Kidney tubule cell (primary cell): ENCODE measurements around the gene ESYT2.
A peak's percentile ranks its signal among the peaks of the same experiment; 100 is the strongest.
"Not testable (repeated sequence)": the region's sequence is repeated elsewhere in the genome, so short reads cannot be mapped to it uniquely, and the experiment has no call there.

ENCODE experiments used
- DNase-seq: peaks from one replicate; pipeline ENCODE4 v3.0.0-alpha.2; 2018; ENCODE audit warnings: low spot score

Gene ESYT2

GRCh38 chr7:158856883-158857668 lies 27.8 kb upstream of the ESYT2 start:
- DNase-seq = no peak

- no peak for DNase-seq
Observed at GRCh38 chr7:158854681-158855081, 25.4 kb upstream of the ESYT2 start.

- no peak for DNase-seq
Observed at GRCh38 chr7:158850545-158851102, 21.3 kb upstream of the ESYT2 start.

- DNase-seq = no peak
Observed at GRCh38 chr7:158849768-158850544, 20.6 kb upstream of the ESYT2 start.

GRCh38 chr7:158849442-158849767 lies 20.1 kb upstream of the ESYT2 start:
- no peak for DNase-seq

GRCh38 chr7:158847451-158847866 lies 18.1 kb upstream of the ESYT2 start:
- no peak for DNase-seq

DNA sequence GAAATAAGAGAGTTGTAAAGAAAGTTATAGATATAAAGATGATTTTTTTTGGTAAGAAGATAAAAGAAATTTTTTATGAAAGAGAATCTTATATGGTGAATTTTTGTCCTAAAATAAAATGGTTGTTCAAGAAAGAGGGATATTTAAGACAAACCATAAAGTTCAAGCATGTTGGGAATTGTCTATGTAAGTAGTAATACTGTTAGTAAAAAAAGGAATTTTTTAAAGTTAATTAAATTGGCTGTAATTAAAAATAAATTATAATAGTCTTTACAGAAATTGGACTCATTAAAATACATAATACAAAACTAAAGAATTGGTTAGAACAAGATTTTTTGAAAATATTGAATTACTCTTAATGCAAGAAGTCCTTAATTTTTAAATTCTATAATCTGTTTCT lies 17.0 kb upstream of the ESYT2 start:
- DNase-seq = no peak

- peak; percentile 48 for DNase-seq
Observed at GRCh38 chr7:158843771-158844170, 14.5 kb upstream of the ESYT2 start.

GRCh38 chr7:158842486-158842885 lies 13.2 kb upstream of the ESYT2 start:
- DNase-seq = no peak

DNA sequence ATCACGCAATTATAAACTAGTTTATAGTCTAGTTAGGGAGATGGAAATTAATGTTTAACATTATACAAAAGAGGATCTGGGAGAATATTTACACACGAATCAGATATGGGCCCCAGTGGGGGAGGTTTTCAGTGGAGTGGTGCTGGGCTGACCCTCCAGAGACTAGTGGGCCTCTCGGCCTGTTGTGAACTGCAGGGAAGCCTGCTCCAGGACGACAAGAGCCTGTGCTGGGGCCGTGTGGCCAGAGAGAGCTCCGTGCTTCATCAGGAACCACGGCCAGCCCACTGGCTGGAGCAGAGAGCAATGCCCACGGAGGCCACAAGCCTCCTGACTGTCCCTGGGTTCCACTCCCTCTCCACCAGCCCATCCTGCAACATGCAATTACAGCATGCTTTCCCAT lies 11.3 kb upstream of the ESYT2 start:
- no peak for DNase-seq

DNA sequence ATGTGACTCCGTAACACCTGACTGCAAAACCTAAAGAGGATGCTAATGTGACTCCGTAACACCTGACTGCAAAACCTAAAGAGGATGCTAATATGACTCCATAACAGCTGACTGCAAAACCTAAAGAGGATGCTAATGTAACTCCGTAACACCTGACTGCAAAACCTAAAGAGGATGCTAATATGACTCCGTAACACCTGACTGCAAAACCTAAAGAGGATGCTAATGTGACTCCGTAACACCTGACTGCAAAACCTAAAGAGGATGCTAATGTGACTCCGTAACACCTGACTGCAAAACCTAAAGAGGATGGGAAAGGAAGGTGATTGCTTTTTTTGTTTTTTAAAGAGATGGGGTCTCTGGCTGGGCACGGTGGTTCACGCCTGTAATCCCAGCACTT lies 9.9 kb upstream of the ESYT2 start:
- not testable (repeated sequence) for DNase-seq

DNA sequence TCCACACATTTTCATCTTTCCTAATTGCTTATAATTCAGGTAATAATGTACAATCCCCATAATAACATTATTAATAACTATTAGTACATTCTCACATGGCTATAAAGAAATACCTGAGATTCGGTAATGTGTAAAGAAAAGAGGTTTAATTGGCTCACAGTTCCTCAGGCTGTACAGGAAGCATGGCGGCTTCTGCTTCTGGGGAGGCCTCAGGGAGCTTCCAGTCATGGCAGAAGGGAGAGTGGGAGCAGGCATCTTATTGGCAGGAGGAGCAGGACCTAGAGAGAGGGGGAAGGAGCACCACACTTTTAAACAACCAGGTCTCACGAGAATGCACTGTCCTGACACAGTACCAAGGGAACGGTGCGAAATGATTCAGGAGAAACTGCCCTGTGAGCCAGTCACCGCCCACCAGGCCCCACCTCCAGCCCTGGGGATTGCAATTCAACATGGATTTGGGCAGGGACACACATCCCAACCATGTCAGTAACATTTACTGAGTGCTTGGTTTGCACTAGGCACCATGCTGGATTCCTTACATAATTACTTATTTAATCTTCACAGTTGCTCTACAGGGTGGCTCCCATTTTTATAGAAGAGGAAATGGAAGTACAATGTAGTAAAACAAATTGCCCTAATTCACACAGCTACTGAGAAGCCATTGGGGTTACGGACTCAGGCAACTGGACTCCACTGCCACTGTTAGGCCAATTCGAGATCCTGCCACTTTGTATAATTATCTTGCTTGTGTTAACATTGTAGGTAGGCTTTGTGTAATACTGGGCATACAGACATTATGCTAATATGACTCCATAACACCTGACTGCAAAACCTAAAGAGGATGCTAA lies 8.7 kb upstream of the ESYT2 start:
- no peak for DNase-seq

DNA sequence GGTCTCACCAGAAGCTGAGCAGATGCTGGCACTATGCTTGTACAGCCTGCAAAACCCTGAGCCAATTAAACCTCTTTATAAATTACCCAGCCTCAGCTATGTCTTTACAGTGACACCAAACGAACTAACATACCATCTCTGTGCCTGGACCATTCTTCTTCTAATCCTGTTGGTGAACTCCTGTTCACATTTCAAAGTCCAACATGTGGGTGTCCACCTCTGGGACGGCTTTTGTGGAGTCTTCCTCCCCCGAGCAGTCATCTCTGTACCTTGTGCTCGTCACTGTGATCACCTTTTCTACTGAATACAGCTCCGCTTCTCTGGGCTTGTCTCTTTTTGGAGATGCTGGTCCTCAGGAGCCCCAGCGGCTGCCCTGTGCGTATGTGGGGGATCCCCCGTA lies 7.4 kb upstream of the ESYT2 start:
- no peak for DNase-seq

DNA sequence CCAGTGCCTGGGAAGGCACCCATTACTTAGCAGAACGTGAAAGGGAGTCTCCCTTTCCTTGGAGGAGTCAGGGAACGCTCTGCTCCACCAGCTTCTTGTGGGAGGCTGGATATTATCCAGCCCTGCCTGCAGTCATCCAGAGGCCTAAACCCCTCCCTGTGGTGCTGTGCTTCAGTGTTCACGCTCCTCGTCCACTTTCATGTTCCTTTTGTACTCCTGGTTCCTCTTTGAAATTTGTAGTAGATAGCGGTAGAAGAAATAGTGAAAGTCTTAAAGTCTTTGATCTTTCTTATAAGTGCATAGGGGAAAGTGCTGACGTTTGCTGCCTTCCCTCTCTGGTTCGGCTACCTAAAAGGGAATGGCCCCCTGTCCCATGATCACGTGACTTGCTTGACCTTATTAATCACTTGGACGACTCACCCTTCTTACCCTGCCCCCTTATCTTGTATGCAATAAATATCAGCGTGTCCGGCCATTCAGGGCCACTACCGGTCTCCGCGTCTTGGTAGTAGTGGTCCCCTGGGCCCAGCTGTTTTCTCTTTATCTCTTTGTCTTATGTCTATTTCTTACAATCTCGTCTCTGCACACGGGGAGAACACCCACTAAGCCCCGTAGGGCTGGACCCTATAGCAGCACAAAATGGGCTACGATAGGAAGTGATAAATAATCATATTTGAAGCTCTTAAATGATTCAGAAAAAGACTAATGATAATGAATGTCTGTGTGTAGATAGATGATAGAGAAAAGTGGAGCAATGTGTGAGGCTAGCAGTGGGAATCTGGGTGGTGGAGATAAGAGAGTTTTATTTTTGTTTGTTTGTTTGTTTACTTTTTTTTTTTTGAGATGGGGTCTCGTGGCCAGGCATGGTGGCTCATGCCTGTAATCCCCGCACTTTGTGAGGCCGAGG lies 5.8 kb upstream of the ESYT2 start:
- no peak for DNase-seq

- no peak for DNase-seq
Observed at GRCh38 chr7:158832994-158833393, 3.7 kb upstream of the ESYT2 start.

DNA sequence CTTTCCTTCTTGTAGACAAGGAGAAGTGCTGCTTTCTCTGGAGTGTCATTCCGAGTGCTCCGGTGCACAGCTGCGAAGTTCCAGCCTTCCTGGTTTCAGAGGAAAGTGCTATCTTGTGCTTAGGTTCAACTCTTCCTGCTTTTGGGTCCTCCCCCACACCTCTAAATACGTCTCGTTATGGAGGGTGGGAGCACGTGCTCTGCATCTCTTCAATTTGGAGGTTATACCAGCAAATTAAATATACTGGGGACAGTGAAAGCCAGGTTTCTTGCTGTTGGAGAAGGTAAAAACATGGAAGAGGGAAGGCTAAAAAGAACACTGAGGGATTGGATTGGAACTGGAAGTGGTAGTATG lies 2.4 kb upstream of the ESYT2 start:
- no peak for DNase-seq

- DNase-seq = no peak
Observed at GRCh38 chr7:158830211-158830723, 958 bp upstream of the ESYT2 start.

GRCh38 chr7:158829021-158829341 lies 328 bp downstream of the ESYT2 start:
- DNase-seq = peak; percentile 83

DNA sequence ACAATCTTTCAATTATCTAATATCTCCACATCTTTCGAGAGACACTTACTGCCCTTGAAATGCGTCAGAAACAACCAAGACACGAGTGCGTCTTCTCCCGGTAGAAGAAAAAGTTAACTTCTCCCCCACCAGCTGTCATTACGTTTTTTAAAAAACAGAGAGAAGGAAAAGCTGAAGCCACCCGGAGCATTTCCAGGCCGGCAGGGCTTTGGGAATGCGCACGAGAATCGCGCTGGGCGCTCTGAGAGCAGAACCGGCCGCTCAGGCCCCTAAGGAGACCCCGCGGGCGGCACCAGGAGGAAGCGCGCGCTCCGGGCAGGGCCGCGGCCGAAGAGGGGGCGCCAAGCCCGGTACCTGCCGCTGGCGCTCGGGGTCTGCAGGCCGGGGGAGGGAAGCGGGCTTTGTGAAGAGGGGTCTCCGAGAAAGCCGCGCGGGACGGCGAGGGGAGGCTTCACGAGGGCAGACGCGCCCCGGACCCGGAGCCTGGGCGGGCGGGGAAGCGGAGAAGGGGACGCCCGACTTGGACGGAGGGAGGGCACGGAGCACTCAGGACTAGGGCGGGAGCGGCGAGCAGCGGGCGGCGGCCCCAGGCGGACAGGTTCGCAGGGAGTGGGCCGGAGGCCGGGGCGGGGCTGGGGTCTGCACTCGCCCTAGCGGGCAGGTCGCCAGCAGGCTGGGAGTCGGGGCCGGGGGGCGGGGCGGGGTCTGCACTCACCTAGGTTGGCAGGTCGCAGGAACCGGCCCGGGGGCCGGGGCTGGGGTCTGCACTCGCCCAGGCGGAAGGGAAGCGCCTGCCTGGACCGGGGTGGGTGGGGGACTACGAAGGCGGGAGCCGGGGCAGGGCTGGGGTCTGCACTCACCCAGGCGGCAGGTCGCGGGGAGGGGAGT lies 932 bp downstream of the ESYT2 start:
- peak; percentile 33 for DNase-seq

DNA sequence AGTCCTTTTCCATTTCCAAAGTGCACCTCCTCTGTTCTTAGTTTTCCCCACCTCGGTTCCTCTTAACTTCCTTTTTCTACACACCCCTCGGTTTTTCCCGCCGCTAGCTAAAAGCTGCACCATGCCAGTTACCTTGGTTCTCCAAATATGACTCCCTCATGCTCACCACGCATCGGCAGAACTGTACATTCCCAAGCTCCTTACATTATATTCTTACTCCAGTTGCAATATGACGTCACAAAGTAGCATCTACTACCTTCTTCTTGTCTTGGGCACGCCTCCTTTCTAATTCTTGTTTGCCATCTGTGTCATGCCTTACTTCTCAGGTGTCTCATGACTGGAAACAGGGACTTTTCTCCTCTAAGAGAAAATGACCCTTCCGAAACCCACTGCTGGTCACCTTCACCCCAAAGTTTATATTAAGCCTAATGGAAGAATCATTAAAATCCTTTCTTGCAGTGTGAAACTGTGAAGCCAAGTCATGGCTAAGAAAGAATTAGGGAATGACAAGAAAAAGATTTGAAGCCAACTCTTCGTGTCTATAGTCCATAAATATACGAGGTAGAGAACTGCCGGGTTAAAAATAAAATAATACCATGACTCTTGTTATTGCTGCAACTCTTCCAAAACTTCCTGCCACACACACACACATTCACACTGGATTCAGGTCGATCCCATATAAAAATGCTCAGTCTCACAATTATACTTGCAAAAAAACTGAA lies 1.7 kb downstream of the ESYT2 start:
- DNase-seq = peak; percentile 39
